H7 (cell line): ENCODE measurements around the gene TSSK2. TPM values are rescaled to one million over a fixed set of nuclear protein-coding genes. Genes with fewer than 3 reads are reported as not detected.
"Not testable (repeated sequence)": the region's sequence is repeated elsewhere in the genome, so short reads cannot be mapped to it uniquely, and the experiment has no call there.

Experiments
- DNase-seq: peaks from one replicate; pipeline ENCODE4 v3.0.0; 2012
- H3K27me3 ChIP-seq: 2 replicates; pipeline ENCODE4 v1.6.0; 2011; ENCODE audit warnings: mild to moderate bottlenecking, low read length; ENCODE audit not compliant: control insufficient read depth, insufficient read depth
- H3K36me3 ChIP-seq: replicated peaks from 2 replicates; pipeline ENCODE4 v1.5.1; 2011; ENCODE audit warnings: low read length; ENCODE audit not compliant: control insufficient read depth, insufficient read depth
- H3K4me3 ChIP-seq: 2 replicates; pipeline ENCODE4 v1.5.1; 2011; ENCODE audit warnings: low read depth, mild to moderate bottlenecking, control low read depth, low read length, moderate library complexity; ENCODE audit not compliant: insufficient read depth
- total RNA-seq: library from RNA; depleted of rRNA; stranded (reverse); fragments of >200 nt; shearing (Covaris generic); gene quantifications from 2 replicates; pipeline ENCODE4 v1.2.3, GENCODE V29; 2014

TSSK2 gene
- total RNA-seq, 1 experiment from 2014 or later, result not detected

DNA sequence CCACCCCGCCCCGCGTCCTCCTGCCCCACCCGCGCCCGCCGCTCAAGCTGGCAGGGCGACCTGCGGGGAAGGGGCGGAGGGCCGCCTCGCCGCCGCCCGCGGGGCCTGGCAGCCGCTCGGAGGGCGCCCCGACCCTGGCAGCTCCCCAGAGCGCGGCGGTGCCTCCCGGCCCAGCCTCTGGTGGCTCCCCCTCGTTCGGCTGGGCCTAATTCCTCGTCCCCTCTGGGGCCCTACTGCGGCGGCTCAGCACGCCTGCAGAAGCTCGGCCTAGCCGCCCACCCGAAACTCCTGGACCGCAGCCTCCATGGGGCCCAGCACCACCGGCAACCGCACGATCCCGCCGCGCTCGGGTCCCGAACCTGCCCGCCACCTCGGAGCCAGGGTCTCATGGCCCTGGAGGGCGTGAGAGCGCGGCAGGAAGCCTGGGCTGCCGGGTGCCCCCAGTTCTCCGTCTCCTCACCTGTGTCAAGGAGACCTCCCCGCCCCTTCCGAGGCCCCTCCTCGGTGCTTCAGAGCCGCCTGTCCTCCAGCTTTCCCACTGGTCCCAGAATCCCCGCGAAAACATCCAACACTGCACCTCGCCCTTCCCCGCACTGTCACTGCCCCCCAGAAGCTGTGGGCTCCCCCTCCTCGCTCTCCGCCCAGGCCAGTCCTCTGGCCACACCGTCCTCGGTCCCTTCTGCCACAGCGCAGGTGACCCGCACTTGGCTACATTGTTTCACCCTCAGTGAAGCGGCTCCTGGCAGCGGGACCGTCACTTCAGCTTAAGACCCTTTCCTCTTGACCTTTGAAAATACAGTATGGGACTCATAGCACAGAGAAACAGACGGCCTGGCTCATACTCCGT, 19.6 kb downstream of the TSSK2 start:
- Histone ChIP-seq H3K36me3 (no peaks in the 10 kb centered on the region), H3K27me3 (peaks cover 73% of the 10 kb centered on the region), H3K4me3 (no peak overlapping the region; the same call in 1 of the 2 replicates)
- DNase-seq, result peak; percentile 77

DNA sequence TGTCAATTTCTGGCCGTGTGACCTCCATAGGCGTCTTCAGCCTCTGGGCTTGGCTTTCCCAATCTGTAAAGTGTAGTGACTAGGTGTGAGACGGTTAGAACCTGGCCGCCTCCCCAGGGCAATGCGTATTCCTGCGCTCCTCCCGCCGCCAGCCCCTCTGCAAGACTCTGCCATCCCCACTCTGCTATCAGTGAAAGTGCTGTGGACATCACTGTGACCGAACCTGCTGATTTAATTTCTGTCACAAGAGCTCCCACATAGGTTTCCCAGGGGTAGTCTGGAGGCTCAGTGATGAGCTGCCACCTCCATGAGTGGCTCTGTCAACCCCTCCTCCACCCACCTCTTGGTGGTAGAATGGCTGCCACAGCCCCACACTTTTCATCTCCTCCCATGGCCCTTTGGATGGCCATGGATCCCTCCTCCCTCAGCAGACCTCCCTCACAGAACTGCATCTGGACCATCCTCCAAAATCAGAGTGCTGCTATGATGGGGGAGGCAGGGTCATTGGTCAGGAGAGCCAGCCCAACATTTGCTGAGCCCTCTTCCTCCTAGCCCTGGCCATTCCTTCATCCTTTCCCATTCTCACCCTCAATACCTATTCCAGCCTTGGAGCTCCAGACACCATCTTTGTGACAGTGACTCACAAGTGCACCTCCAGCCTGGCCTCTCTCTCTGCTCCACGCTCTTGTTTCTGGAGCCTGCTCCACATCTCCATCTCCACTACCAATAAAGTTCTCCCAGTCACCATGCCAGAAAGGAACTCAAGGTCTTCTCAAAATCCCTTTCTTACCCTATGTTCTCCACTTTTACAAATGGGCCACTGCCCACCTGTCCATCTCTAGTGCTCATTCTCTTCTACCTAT, 20.5 kb downstream of the TSSK2 start:
- Histone ChIP-seq H3K27me3 (peaks cover 71% of the 10 kb centered on the region), H3K36me3 (no peaks in the 10 kb centered on the region), H3K4me3 (no peak overlapping the region)
- DNase-seq, result no peak

DNA sequence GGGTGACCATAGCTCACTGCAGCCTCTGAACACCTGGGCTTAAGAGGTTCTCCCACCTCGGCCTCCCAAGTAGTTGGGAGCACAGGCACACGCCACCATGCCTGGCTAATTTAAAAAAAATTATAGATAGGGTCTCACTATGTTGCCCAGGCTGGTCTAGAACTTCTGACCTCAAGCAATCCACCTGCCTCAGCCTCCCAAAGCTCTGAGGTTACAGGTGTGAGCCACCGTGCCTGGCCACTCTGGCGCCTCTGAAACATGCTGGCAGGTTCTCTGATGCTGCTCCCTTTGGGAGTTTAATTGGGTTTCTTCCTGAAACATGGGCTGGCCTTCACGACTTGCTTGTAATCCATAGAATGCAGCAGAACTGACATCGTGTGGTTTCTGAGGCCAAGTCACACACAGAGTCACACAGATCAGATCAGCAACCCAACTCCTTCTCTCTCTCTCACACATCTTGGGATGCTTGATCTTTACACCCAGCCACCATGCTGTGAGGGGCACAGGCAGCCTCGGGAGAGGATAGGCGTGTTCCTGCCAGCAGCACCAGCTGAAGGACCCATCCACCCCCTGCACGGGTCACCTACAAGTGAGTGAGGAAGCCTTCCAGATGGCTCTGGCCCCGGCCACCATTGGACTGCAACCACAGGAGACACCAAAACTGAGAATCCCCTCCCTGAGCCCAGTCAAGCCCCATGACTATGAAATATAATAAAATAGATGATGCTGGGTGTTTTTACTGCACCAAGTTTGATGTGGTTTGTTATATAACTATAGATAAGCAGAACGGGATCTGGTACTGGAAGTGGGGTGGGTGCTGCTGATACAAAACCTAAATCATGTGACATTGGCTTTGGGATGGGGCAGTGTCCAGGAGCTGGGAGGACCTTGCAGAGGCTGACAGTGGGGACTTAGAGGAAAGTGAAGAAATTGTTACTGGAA, 22.1 kb downstream of the TSSK2 start:
- Histone ChIP-seq H3K4me3 (no peak overlapping the region), H3K36me3 (no peaks in the 10 kb centered on the region), H3K27me3 (peaks cover 55% of the 10 kb centered on the region)
- no peak for DNase-seq

DNA sequence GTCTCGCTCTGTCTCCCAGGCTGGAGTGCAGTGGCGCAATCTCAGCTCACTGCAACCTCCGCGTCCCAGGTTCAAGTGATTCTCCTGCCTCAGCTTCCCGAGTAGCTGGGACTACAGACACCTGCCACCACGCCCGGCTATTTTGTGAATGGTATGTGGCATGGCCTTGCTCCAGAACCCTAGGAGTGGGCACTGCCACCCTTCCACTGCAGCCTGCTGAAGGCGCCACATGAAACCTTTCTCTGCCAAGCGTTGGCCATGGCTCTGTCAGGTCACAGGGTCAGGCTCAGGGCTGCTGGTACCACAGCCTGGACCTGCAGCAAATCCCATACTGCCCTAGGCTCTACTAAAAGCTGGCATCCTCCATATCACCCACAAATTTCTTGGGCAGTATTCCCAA, 25.0 kb downstream of the TSSK2 start:
- H3K36me3 ChIP-seq, H3K4me3 ChIP-seq, DNase-seq: not testable (repeated sequence)
- peaks cover 27% of the 10 kb centered on the region for H3K27me3 ChIP-seq

DNA sequence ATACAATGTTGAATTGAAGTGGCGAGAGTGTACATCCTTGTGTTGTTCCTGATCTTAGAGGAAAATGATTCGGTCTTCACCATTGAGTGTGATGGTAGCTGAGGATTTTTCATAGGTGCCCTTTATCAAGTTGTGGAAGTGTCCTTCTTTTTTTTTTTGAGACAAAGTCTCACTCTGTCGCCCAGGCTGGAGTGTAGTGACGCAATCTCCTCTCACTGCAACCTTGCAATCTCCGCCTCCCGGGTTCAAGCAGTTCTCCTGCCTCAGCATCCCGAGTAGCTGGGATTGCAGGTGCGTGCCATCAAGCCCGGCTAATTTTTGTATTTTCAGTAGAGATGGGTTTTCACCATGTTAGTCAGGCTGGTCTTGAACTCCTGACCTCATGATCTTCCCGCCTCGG, 27.5 kb downstream of the TSSK2 start:
- H3K27me3 ChIP-seq, H3K4me3 ChIP-seq, H3K36me3 ChIP-seq, DNase-seq: not testable (repeated sequence)

GRCh38 chr22:19164425-19164824, 33.3 kb downstream of the TSSK2 start:
- DNase-seq, result no peak
- Histone ChIP-seq H3K27me3 (peaks cover 29% of the 10 kb centered on the region), H3K36me3 (no peaks in the 10 kb centered on the region), H3K4me3 (no peak overlapping the region)

DNA sequence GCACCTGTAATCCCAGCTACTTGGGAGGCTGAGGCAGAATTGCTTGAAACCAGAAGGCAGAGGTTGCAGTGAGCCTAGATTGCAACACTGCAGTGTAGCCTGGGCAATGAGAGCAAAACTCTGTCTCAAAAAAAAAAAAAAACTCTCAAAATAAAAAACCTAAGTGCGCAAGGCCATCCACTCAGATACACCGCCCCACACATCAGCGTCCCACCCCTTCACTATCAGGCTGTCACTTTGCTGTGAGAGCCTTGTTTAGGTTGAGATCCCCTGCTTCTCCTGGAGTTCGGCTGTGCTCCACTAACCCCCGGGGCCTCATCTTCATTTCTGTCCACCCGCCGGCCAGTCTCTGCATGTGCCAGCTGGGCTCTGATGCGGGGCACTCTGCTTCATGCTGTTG, 35.3 kb downstream of the TSSK2 start:
- Histone ChIP-seq H3K27me3 (peaks cover 47% of the 10 kb centered on the region), H3K4me3 (no peak overlapping the region), H3K36me3 (no peaks in the 10 kb centered on the region)
- no peak for DNase-seq

DNA sequence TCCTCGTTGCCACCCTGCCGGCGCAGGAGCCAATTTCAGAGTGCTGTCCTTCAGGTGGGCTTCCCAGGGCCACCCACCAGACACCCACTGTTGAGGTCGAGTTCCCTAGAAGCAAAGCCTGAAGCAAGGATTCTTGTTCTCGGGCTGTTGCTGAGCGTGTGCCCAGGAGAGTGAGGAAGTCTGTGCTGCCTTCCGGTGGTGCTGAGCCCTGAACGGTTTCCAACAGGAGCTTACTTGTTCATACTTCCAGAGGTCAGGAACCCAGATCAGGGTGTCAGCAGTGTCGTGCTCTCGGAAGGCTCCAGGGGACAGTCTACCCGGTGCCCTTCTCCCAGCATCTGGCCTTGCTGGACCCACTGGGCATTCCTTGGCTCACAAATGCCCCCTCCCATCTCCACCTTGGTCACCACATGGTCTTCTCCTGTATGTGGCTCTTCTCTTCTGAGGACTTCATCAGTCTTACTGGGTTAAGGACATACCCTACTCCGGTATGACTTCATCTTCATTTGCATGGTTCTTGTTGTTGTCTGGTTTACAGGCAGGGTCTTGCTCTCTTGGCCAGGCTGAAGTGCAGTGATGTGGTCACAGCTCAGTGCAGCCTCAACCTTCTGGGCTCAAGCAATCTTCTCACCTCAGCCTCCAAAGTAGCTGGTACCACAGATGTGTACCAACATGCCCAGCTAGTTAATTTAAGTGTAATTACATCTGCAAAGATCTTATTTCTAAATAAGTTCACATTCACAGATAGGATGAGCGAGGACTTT, 36.2 kb downstream of the TSSK2 start:
- H3K36me3 ChIP-seq, result no peaks in the 10 kb centered on the region
- DNase-seq, result no peak
- H3K4me3 ChIP-seq, result no peak overlapping the region
- peaks cover 47% of the 10 kb centered on the region for H3K27me3 ChIP-seq

DNA sequence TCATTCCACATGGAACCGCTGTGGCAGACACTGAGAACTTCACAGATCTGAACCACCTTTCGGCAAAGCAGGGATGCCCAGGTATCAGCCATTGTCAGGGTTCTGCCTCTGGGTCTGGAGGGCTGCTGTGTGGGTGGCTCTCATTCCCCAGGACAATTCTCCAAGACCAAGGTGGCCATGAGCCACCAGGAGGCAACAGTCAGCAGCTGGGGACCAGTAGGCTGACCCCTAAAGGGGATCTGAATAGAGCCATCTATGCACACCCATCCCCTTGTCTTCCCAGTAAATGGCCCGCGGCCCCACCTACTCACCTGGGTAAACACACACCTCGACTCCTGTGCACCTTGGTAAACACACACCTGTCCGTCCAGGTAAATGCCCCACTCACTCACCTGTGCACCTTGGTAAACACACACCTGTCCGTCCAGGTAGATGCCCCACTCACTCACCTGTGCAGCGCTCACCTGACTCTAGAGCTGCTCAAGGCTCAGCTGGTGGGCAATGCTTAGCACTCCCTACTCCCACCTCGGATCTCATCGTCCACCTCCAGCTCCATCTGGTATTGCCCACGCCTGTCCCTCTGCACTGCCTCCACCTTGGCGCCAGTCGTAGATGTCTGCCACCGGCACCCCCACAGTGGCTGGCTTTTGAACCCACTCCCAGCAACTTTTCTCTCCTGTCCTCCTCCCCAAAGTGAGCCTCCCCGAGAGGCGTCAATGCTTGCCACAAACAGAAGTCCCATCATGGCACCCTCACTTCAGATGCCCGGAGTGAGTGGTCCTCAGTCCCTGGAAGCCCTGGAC, 37.2 kb downstream of the TSSK2 start:
- no peak overlapping the region for H3K4me3 ChIP-seq
- peaks cover 1% of the 10 kb centered on the region for H3K36me3 ChIP-seq
- DNase-seq, result peak; percentile 67
- H3K27me3 ChIP-seq, result peaks cover 47% of the 10 kb centered on the region

DNA sequence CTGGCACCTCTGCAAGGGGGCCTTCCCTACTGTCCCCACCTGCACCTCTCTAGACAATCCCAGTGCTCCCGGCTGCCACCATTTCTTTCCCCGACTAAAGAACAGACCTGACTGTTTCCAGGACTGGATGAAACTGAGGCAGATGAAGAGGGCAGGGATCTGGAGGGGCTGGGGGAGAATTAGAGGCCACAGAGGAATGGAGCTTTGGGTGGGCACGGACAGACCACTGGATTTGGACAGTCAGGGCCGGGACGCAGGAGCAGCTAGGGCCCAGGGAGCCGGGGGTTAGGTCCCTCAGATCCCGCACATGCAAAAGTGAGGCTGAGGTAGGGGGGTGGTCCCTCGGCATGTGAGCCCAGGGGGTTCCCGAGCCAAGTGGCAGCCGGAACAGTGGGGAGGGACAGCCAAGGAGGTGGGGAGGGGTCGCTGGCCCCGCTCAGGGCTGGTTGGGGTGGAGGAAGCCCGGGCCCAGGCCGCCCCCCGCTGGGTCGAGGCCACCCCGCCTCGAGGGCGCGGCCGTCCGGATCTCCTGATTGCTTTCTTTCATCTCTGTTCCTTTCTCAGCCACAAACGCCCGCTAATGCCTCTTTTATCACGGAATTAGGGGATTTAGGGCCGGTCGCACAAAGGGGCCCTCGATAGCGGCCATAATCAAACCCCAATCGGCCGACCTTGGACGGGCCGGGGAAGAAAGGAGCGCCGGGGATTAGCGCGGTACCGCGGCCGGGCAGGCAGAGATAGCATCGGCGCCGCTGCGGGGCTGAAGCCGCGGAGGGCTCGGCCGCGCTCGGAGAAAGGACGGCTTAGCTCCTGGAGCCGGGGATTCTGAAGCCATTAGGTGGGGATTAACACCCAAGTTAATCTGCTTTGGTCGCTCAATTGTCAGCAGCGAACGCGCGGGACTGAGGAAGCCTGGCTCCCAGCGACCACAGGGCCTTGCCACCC, 38.2 kb downstream of the TSSK2 start:
- DNase-seq, result peak; percentile 80
- peaks cover 47% of the 10 kb centered on the region for H3K27me3 ChIP-seq
- peaks cover 2% of the 10 kb centered on the region for H3K36me3 ChIP-seq
- peak overlapping the region; percentile 23 for H3K4me3 ChIP-seq

- DNase-seq, result no peak
- H3K36me3 ChIP-seq, result peaks cover 2% of the 10 kb centered on the region
- H3K4me3 ChIP-seq, result peak overlapping the region; percentile 23; the same call in 1 of the 2 replicates
- H3K27me3 ChIP-seq, result peaks cover 47% of the 10 kb centered on the region
Observed at GRCh38 chr22:19169947-19170318, 38.8 kb downstream of the TSSK2 start.
